Keratinocyte (primary cell): ENCODE results near the gene E4F1. TPM values are rescaled to one million over a fixed set of nuclear protein-coding genes. Genes with fewer than 3 reads are reported as not detected.
A peak's percentile ranks its signal among the peaks of the same experiment; 100 is the strongest.

Experiments used
- DNase-seq: peaks from one replicate; pipeline ENCODE4 v3.0.0-alpha.2; 2011; ENCODE audit warnings: low read depth, missing footprints, low spot score
- FAIRE-seq: peaks from 2 replicates; lab custom pipeline; 2011; peaks lifted over from hg19 to GRCh38; lab: Jason Lieb, UNC
- H2AFZ ChIP-seq: 2 replicates; pipeline ENCODE4 v1.6.0; 2012; ENCODE audit warnings: low read length, control low read depth, inconsistent platforms; ENCODE audit not compliant: control insufficient read depth
- H3K27ac ChIP-seq: 2 replicates; pipeline ENCODE4 v1.5.1; 2011; ENCODE audit warnings: low read length; ENCODE audit not compliant: control insufficient read depth, insufficient read depth
- H3K27me3 ChIP-seq: 3 replicates; pipeline ENCODE4 v1.6.0; 2011; ENCODE audit warnings: low read length; ENCODE audit not compliant: control insufficient read depth, insufficient read depth; ENCODE audit errors: extremely low read depth
- H3K36me3 ChIP-seq, 2 experiments: 2 replicates in 1 of 2; 3 replicates in 1 of 2; pipeline ENCODE4 v1.5.1; 2011; ENCODE audit warnings: low read length in 2 of 2, mild to moderate bottlenecking in 1 of 2; ENCODE audit not compliant: control insufficient read depth in 2 of 2, insufficient read depth in 2 of 2; ENCODE audit errors: extremely low read depth in 1 of 2
- H3K4me1 ChIP-seq: 3 replicates; pipeline ENCODE4 v1.5.1; 2011; ENCODE audit warnings: low read length; ENCODE audit not compliant: control insufficient read depth, insufficient read depth; ENCODE audit errors: extremely low read depth
- H3K4me2 ChIP-seq: 3 replicates; pipeline ENCODE4 v1.6.0; 2011; ENCODE audit warnings: low read depth, low read length; ENCODE audit not compliant: control insufficient read depth, insufficient read depth; ENCODE audit errors: extremely low read depth
- H3K4me3 ChIP-seq, 3 experiments: fragments of 200-600 bp in 1 of 3; sonication (generic) in 1 of 3; 2 replicates in 2 of 3; 3 replicates in 1 of 3; pipeline ENCODE4 v1.5.1; 2011 to 2016; ENCODE audit warnings: low read length in 3 of 3, mild to moderate bottlenecking in 3 of 3, control low read depth in 2 of 3, inconsistent platforms in 1 of 3, low read depth in 1 of 3, mixed read lengths in 1 of 3, mixed run types in 1 of 3, moderate library complexity in 1 of 3; ENCODE audit not compliant: control insufficient read depth in 2 of 3, insufficient read depth in 2 of 3; ENCODE audit errors: extremely low read depth in 1 of 3
- H3K79me2 ChIP-seq: 2 replicates; pipeline ENCODE4 v1.6.0; 2012; ENCODE audit warnings: low read length; ENCODE audit not compliant: control insufficient read depth, insufficient read depth
- H3K9ac ChIP-seq: 3 replicates; pipeline ENCODE4 v1.6.0; 2011; ENCODE audit warnings: low read length; ENCODE audit not compliant: control insufficient read depth, insufficient read depth; ENCODE audit errors: extremely low read depth
- H3K9me1 ChIP-seq: 3 replicates; pipeline ENCODE4 v1.6.0; 2011; ENCODE audit warnings: low read length; ENCODE audit not compliant: control insufficient read depth, insufficient read depth; ENCODE audit errors: extremely low read depth
- H3K9me3 ChIP-seq: 2 replicates; pipeline ENCODE4 v1.5.1; 2012; ENCODE audit warnings: low read depth, low read length; ENCODE audit not compliant: control insufficient read depth
- H4K20me1 ChIP-seq: 3 replicates; pipeline ENCODE4 v1.6.0; 2011; ENCODE audit warnings: low read length; ENCODE audit not compliant: control insufficient read depth, insufficient read depth; ENCODE audit errors: extremely low read depth
- CTCF ChIP-seq, 3 experiments: IDR thresholded peaks in 1 of 3; conservative IDR thresholded peaks in 1 of 3; optimal IDR thresholded peaks in 1 of 3; 2 replicates in 2 of 3; 3 replicates in 1 of 3; pipeline versions ENCODE3 to v1.5.1; 2011; ENCODE audit warnings: low read length in 3 of 3, mild to moderate bottlenecking in 3 of 3, moderate library complexity in 2 of 3, control low read depth in 1 of 3, inconsistent platforms in 1 of 3; ENCODE audit not compliant: insufficient read depth in 2 of 3; ENCODE audit errors: extremely low read depth in 1 of 3
- EZH2 ChIP-seq: IDR thresholded peaks from one replicate; pipeline ENCODE4 v1.6.1; 2012; ENCODE audit warnings: inconsistent platforms, mild to moderate bottlenecking, low read length, moderate library complexity
- dilution Hi-C: fragments of 300-500 bp; cut with MboI; formaldehyde crosslinking; loops from one replicate; pipeline ENCODE4 v1.7.0; 2020; ENCODE audit warnings: low sequenced_read_pairs; ENCODE audit not compliant: extremely low pct_ligation_motif_present
- polyA plus RNA-seq, 5 experiments: library from polyadenylated mRNA; depleted of rRNA in 3 of 5; stranded (reverse) in 3 of 5; stranded (forward) in 1 of 5; unstranded in 1 of 5; fragments of >200 nt; gene quantifications; 1 replicate in 1 of 5; 2 replicates in 3 of 5; 3 replicates in 1 of 5; pipeline versions ENCODE4 v1.2.1 to v1.2.3, GENCODE V29; 2011 to 2012; ENCODE audit warnings: missing spikeins in 2 of 5, low read depth in 1 of 5, low replicate concordance in 1 of 5

Gene E4F1
- polyA plus RNA-seq, 1 donor (not counting 4 experiments of a cell fraction or from before 2014, with no cell fraction given), result 10.5 TPM

GRCh38 chr16:2223942-2224486 lies 623 bp downstream of the E4F1 start:
- no peak for FAIRE-seq
- dilution Hi-C loops, result no loop called here

DNA sequence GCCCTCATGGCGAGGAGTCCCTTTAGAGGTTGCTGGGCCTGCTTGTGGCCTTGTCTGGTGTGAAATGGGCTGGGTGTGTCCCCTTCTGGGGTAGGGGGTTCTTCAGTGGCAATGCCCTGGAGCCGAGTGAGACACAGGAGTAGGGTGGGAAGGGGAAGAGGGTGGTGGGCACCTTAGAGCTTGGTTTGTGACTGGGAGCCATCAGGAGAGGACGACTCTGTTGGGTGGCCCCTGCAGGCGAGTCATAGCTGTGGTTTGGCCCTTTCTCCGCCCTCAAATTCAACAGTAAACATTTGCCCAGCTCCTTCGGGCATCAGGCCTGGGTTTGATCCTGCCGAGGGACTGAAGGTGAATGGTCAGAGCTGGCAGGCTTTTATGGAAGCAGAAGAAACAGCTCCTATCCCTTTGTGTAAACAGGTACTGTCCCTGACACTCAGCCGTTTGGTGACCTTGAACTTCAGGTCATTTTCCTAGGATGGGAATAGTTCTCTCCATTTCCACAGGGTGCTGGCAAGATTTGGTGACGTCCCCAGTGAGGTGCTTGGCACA lies 2.9 kb downstream of the E4F1 start:
- Histone ChIP-seq H3K4me3 (no peak overlapping the region), H2AFZ (no peak overlapping the region), H3K4me1 (peaks cover 20% of the 10 kb centered on the region), H3K36me3 (peaks cover 5 to 26% of the 10 kb centered on the region in 2 experiments), H3K9me1 (peaks cover 3% of the 10 kb centered on the region), H3K9ac (no peak overlapping the region), H3K27me3 (no peaks in the 10 kb centered on the region), H3K4me2 (no peak overlapping the region), H3K27ac (no peak overlapping the region), H3K79me2 (peaks cover 46% of the 10 kb centered on the region), H4K20me1 (no peaks in the 10 kb centered on the region), H3K9me3 (no peaks in the 10 kb centered on the region)
- dilution Hi-C loops, result no loop called here
- TF ChIP-seq CTCF (optimal IDR thresholded peaks at IDR 0.05 in 1 of 3, IDR thresholded peaks at IDR 0.05 in 1 of 3, conservative IDR thresholded peaks at IDR 0.05 in 1 of 3; ENCODE audit: extremely low read depth in 1 of 3, insufficient read depth in 2 of 3, low read length in 3 of 3), result no peak
- TF ChIP-seq EZH2, result no peak
- no peak for FAIRE-seq
- DNase-seq, result no peak

More at GRCh38 chr16:2223942-2224486, 623 bp downstream of the E4F1 start:
- Histone ChIP-seq H3K9me1 (no peaks in the 10 kb centered on the region), H3K4me3 (peak overlapping the region; percentile 73 to 98 (median 96)), H2AFZ (peak overlapping the region; percentile 63), H3K27ac (peak overlapping the region; percentile 73), H3K4me2 (peak overlapping the region; percentile 72), H3K9me3 (no peaks in the 10 kb centered on the region), H3K79me2 (peaks cover 46% of the 10 kb centered on the region), H3K9ac (peak overlapping the region; percentile 89), H4K20me1 (no peaks in the 10 kb centered on the region), H3K27me3 (no peaks in the 10 kb centered on the region), H3K36me3 (peaks cover 5 to 12% of the 10 kb centered on the region in 2 experiments), H3K4me1 (peaks cover 12% of the 10 kb centered on the region)
- no peak for DNase-seq
- TF ChIP-seq EZH2, result no peak
- TF ChIP-seq CTCF (optimal IDR thresholded peaks at IDR 0.05 in 1 of 3, IDR thresholded peaks at IDR 0.05 in 1 of 3, conservative IDR thresholded peaks at IDR 0.05 in 1 of 3; ENCODE audit: extremely low read depth in 1 of 3, insufficient read depth in 2 of 3, low read length in 3 of 3), result peak in 2 of 3 experiments; percentile 44 to 57
